Panc1 (cell line): Measurements from ENCODE around the gene RNASE9. TPM values are rescaled to one million over a fixed set of nuclear protein-coding genes. Genes with fewer than 3 reads are reported as not detected.

Experiments
- ATAC-seq: fragments of 200-7000 bp; cut with Tn5 transposase; 2 replicates; pipeline ENCODE4 v1.9.1; 2020; ENCODE audit warnings: mild to moderate bottlenecking, moderate library complexity
- BruUV-seq: library from RNA; stranded (reverse); fragments of 400-500 nt; replicated peaks from 2 replicates; lab custom pipeline; 2021; lab: Mats Ljungman, UMichigan
- CTCF ChIA-PET: fragments of 300-600 bp; sonication (Branson Sonifier 250); formaldehyde crosslinking; loops from one replicate; lab custom pipeline; 2022; ENCODE audit warnings: antibody characterized with exemption; lab: Charles Lee
- POLR2A ChIA-PET: fragments of 300-600 bp; sonication (Branson Sonifier 250); formaldehyde crosslinking; loops from one replicate; lab custom pipeline; 2022; ENCODE audit warnings: antibody characterized with exemption; lab: Charles Lee
- DNase-seq: peaks from one replicate; pipeline ENCODE4 v3.0.0-alpha.2; 2010; ENCODE audit warnings: low read depth, low spot score
- H3K27ac ChIP-seq: 2 replicates; pipeline ENCODE4 v1.5.1; 2011; ENCODE audit warnings: mild to moderate bottlenecking, low read length, inconsistent platforms
- H3K27me3 ChIP-seq: fragments of 200-500 bp; sonication (Bioruptor generic); 2 replicates; pipeline ENCODE4 v1.6.0; 2014; ENCODE audit warnings: low read length, inconsistent platforms; ENCODE audit not compliant: control insufficient read depth, insufficient read depth
- H3K36me3 ChIP-seq: fragments of 200-500 bp; sonication (Bioruptor generic); 2 replicates; pipeline ENCODE4 v1.5.1; 2014; ENCODE audit warnings: inconsistent platforms, mild to moderate bottlenecking, low read length, moderate library complexity; ENCODE audit not compliant: control insufficient read depth, insufficient read depth
- H3K4me1 ChIP-seq: 2 replicates; pipeline ENCODE4 v1.5.1; 2011; ENCODE audit warnings: inconsistent platforms, mild to moderate bottlenecking, low read length, moderate library complexity; ENCODE audit not compliant: control insufficient read depth, insufficient read depth
- H3K4me3 ChIP-seq, 2 experiments: 2 replicates each; pipeline ENCODE4 v1.5.1; 2011 to 2012; ENCODE audit warnings: low read depth in 2 of 2, low read length in 2 of 2, mild to moderate bottlenecking in 2 of 2, inconsistent platforms in 1 of 2, moderate library complexity in 1 of 2
- H3K9me3 ChIP-seq: fragments of 200-500 bp; sonication (Bioruptor generic); 2 replicates; pipeline ENCODE4 v1.5.1; 2014; ENCODE audit warnings: low read depth, mild to moderate bottlenecking, inconsistent platforms, low read length, moderate library complexity; ENCODE audit not compliant: control insufficient read depth, insufficient read depth
- POLR2AphosphoS5 ChIP-seq: IDR thresholded peaks from 2 replicates; pipeline ENCODE4 v1.6.1; 2012; ENCODE audit warnings: mild to moderate bottlenecking, low read depth, low read length, moderate library complexity
- SIN3A ChIP-seq: IDR thresholded peaks from 2 replicates; pipeline ENCODE4 v1.6.1; 2012; ENCODE audit warnings: low read depth, mild to moderate bottlenecking, low read length, moderate library complexity, borderline replicate concordance; ENCODE audit not compliant: insufficient read depth
- TCF7L2 ChIP-seq: IDR thresholded peaks from 2 replicates; pipeline ENCODE4 v1.6.1; 2011; ENCODE audit warnings: mild to moderate bottlenecking, low read depth, low read length, inconsistent platforms
- in situ Hi-C: cut with HindIII; loops from 2 replicates; pipeline ENCODE4 v1.10.0; 2016; ENCODE audit warnings: low sequenced_read_pairs, low pct_unique_long_range_greater_than_20kb
- intact Hi-C: fragments of 100-400 bp; cut with micrococcal nuclease; formaldehyde crosslinking; loops from one replicate; pipeline ENCODE4 v1.10.0; 2022; ENCODE audit not compliant: unreplicated experiment
- total RNA-seq: library from RNA; stranded (reverse); gene quantifications from one replicate; pipeline ENCODE4 v1.2.1, GENCODE V29; 2021; ENCODE audit not compliant: unreplicated experiment
- TF ChIP-seq, protein P1 (sequence below): fragments of 450-650 bp; IDR thresholded peaks from 2 replicates; pipeline ENCODE4 v1.5.1; 2017; ENCODE audit warnings: mild to moderate bottlenecking
- TF ChIP-seq, protein P2 (sequence below), 2 experiments: IDR thresholded peaks; 2 replicates each; pipeline ENCODE4 v1.6.1; 2011 to 2012; ENCODE audit warnings: low read depth in 2 of 2, control low read depth in 1 of 2, low read length in 1 of 2, mild to moderate bottlenecking in 1 of 2, moderate library complexity in 1 of 2; ENCODE audit not compliant: insufficient read depth in 1 of 2

The RNASE9 gene
- total RNA-seq, 1 experiment from 2014 or later: not detected

DNA sequence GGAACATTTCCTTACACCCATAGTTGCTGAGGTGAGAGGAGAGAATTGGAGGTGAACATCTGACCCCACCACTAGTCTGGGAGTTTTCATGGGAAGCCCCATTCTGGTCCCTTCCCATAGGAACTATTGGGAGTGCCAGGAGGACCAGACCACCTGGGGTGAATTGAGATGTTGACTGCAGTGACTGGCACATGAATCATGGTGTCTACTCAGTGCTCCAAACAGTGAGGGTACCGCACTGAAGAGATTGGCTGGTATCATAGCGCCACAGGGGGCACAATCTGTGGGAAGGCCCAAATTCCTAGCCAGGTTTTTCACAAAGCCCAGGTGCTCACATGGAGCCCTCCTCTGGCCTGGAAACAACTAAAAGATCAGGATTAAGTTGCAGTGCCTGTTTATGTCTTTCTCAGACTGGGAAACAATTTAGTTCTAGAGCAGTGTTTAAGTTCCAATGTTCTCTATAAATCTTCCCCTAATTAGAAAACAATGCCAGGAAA lies 3.7 kb upstream of the RNASE9 start:
- in situ Hi-C loops (no loop called here), intact Hi-C loops (no loop called here)
- Histone ChIP-seq H3K27ac (no peak overlapping the region), H3K4me3 (no peak overlapping the region), H3K27me3 (no peaks in the 10 kb centered on the region), H3K9me3 (no peaks in the 10 kb centered on the region), H3K36me3 (no peaks in the 10 kb centered on the region), H3K4me1 (no peaks in the 10 kb centered on the region)
- no TSS peak for BruUV-seq
- ChIA-PET POLR2A (no interaction called here), CTCF (no interaction called here)
- TF ChIP-seq, protein P1, sequence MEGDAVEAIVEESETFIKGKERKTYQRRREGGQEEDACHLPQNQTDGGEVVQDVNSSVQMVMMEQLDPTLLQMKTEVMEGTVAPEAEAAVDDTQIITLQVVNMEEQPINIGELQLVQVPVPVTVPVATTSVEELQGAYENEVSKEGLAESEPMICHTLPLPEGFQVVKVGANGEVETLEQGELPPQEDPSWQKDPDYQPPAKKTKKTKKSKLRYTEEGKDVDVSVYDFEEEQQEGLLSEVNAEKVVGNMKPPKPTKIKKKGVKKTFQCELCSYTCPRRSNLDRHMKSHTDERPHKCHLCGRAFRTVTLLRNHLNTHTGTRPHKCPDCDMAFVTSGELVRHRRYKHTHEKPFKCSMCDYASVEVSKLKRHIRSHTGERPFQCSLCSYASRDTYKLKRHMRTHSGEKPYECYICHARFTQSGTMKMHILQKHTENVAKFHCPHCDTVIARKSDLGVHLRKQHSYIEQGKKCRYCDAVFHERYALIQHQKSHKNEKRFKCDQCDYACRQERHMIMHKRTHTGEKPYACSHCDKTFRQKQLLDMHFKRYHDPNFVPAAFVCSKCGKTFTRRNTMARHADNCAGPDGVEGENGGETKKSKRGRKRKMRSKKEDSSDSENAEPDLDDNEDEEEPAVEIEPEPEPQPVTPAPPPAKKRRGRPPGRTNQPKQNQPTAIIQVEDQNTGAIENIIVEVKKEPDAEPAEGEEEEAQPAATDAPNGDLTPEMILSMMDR: no peak
- ATAC-seq (no peak), DNase-seq (no peak)

DNA sequence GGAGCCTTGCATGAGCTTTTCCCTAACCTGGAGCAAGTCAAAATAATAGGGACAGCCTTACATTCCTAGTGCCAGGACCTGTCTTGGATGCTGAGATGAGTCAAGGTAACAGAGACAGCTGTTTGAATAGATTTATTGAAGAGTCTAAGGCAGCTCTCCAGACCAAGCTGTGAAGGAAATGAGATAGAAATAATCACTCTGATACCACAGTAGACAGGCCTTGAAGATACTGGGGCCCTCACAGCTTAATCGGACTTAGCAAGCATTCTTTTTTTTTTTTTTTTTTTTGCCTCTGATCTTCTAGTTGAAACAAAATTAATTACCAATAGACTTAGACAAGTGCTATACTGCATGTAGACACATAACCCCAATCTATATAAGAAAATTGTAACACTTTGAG lies 3.1 kb upstream of the RNASE9 start:
- DNase-seq (no peak), ATAC-seq (no peak)
- ChIA-PET POLR2A (no interaction called here), CTCF (no interaction called here)
- BruUV-seq: no TSS peak
- no peaks in the 10 kb centered on the region for H3K4me1 ChIP-seq
- H3K27me3 ChIP-seq: no peaks in the 10 kb centered on the region
- H3K9me3 ChIP-seq: no peaks in the 10 kb centered on the region
- intact Hi-C loops: no loop called here
- TF ChIP-seq TCF7L2 (no peak), SIN3A (no peak), POLR2AphosphoS5 (no peak)
- TF ChIP-seq, protein P2, sequence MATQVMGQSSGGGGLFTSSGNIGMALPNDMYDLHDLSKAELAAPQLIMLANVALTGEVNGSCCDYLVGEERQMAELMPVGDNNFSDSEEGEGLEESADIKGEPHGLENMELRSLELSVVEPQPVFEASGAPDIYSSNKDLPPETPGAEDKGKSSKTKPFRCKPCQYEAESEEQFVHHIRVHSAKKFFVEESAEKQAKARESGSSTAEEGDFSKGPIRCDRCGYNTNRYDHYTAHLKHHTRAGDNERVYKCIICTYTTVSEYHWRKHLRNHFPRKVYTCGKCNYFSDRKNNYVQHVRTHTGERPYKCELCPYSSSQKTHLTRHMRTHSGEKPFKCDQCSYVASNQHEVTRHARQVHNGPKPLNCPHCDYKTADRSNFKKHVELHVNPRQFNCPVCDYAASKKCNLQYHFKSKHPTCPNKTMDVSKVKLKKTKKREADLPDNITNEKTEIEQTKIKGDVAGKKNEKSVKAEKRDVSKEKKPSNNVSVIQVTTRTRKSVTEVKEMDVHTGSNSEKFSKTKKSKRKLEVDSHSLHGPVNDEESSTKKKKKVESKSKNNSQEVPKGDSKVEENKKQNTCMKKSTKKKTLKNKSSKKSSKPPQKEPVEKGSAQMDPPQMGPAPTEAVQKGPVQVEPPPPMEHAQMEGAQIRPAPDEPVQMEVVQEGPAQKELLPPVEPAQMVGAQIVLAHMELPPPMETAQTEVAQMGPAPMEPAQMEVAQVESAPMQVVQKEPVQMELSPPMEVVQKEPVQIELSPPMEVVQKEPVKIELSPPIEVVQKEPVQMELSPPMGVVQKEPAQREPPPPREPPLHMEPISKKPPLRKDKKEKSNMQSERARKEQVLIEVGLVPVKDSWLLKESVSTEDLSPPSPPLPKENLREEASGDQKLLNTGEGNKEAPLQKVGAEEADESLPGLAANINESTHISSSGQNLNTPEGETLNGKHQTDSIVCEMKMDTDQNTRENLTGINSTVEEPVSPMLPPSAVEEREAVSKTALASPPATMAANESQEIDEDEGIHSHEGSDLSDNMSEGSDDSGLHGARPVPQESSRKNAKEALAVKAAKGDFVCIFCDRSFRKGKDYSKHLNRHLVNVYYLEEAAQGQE (IDR thresholded peaks at IDR 0.05; ENCODE audit: insufficient read depth in 1 of 2, low read depth in 2 of 2, low read length in 1 of 2): no peak
- TF ChIP-seq, protein P1: no peak
- H3K27ac ChIP-seq: no peak overlapping the region
- H3K36me3 ChIP-seq: no peaks in the 10 kb centered on the region
- in situ Hi-C loops: no loop called here
- no peak overlapping the region for H3K4me3 ChIP-seq
